Kidney (tissue), 14 donors: Measurements from ENCODE around the gene LRP2BP. TPM values are rescaled to one million over a fixed set of nuclear protein-coding genes. Genes with fewer than 3 reads are reported as not detected.
"Not testable (repeated sequence)": the region's sequence is repeated elsewhere in the genome, so short reads cannot be mapped to it uniquely, and the experiment has no call there.

Experiments
- DNase-seq, 5 donors: peaks; one replicate each; pipeline ENCODE4 v3.0.0-alpha.2; 2013 to 2020
- FAIRE-seq: peaks from 2 replicates; lab custom pipeline; 2012; peaks lifted over from hg19 to GRCh38; lab: Jason Lieb, UNC
- H3K27ac ChIP-seq, 2 donors: one replicate each; pipeline ENCODE4 v1.7.0; 2013; ENCODE audit warnings: low read depth in 2 of 2, low read length in 2 of 2, inconsistent platforms in 1 of 2
- H3K27me3 ChIP-seq: one replicate; pipeline ENCODE4 v1.7.1; 2013; ENCODE audit warnings: low read length, inconsistent platforms; ENCODE audit not compliant: control insufficient read depth, insufficient read depth
- H3K36me3 ChIP-seq, 3 donors: one replicate each; pipeline versions ENCODE4 v1.7.0 to v1.7.1; 2013; ENCODE audit warnings: low read length in 3 of 3, control low read depth in 1 of 3, inconsistent platforms in 1 of 3; ENCODE audit not compliant: insufficient read depth in 3 of 3, control insufficient read depth in 2 of 3
- H3K4me1 ChIP-seq, 3 donors: one replicate each; pipeline versions ENCODE4 v1.7.0 to v1.7.1; 2013; ENCODE audit warnings: low read length in 3 of 3, inconsistent platforms in 1 of 3, low read depth in 1 of 3; ENCODE audit not compliant: control insufficient read depth in 2 of 3, insufficient read depth in 2 of 3
- H3K4me3 ChIP-seq, 3 donors: one replicate each; pipeline versions ENCODE4 v1.7.0 to v1.8.1; 2013; ENCODE audit warnings: low read length in 3 of 3, control low read depth in 1 of 3, inconsistent platforms in 1 of 3
- H3K9ac ChIP-seq, 3 donors: one replicate each; pipeline versions ENCODE4 v1.7.0 to v1.7.1; 2013; ENCODE audit warnings: low read length in 3 of 3, control low read depth in 1 of 3, inconsistent platforms in 1 of 3
- H3K9me3 ChIP-seq, 3 donors: one replicate each; pipeline versions ENCODE4 v1.7.0 to v1.7.1; 2013; ENCODE audit warnings: low read length in 3 of 3, control low read depth in 1 of 3, inconsistent platforms in 1 of 3; ENCODE audit not compliant: control insufficient read depth in 2 of 3, insufficient read depth in 1 of 3
- CTCF ChIP-seq: IDR thresholded peaks from 3 replicates; pipeline ENCODE4 v1.5.1; 2012; ENCODE audit warnings: mild to moderate bottlenecking, moderate library complexity, borderline replicate concordance; ENCODE audit not compliant: insufficient read depth; ENCODE audit errors: extremely low read depth
- intact Hi-C: fragments of 100-400 bp; cut with DNase I; formaldehyde crosslinking; loops from one replicate; pipeline ENCODE4 v1.11.1; 2022
- polyA plus RNA-seq: library from polyadenylated mRNA; stranded (reverse); fragments of 350-450 nt; fragmentation: Illumina TruSeq; extraction: RNeasy Lipid Tissue Mini Kit (QIAGEN cat#74804); gene quantifications from one replicate; pipeline ENCODE4 v1.2.3, GENCODE V29; 2014; ENCODE audit warnings: low read depth, low replicate concordance; ENCODE audit not compliant: insufficient read depth
- total RNA-seq: library from RNA; stranded (reverse); fragmentation: NEBNext Ultra II Directional; extraction: Animal tissue kit (Norgen Biotek cat#: 25700); gene quantifications from one replicate; pipeline ENCODE4 v1.2.1, GENCODE V29; 2021
- donor health status: control.
- donor health status: control.
- donor health status: control.
- donor health status: control.
- donor health status: control.
- donor health status: DM: yes; HTN: yes; CAD: no.
- donor health status: Normal renal cell carcinoma (clear cell type).

LRP2BP gene
- total and polyA plus RNA-seq, 2 donors from 2014 or later: 0.99 to 1.9 TPM

- no peak for TF ChIP-seq CTCF
- H3K36me3 ChIP-seq: no peaks in the 10 kb centered on the region
Observed at GRCh38 chr4:185332575-185333464, 62.9 kb downstream of the LRP2BP start.

GRCh38 chr4:185329879-185330510 is 65.7 kb downstream of the LRP2BP start:
- H3K4me3 ChIP-seq, H3K27me3 ChIP-seq, H3K9me3 ChIP-seq, FAIRE-seq, H3K4me1 ChIP-seq, H3K9ac ChIP-seq, intact Hi-C loops, DNase-seq, H3K27ac ChIP-seq, H3K36me3 ChIP-seq: not testable (repeated sequence)

More at GRCh38 chr4:185332575-185333464, 62.9 kb downstream of the LRP2BP start:
- Histone ChIP-seq H3K4me3 (no peak overlapping the region), H3K9me3 (no peaks in the 10 kb centered on the region), H3K27ac (no peak overlapping the region), H3K9ac (no peak overlapping the region), H3K4me1 (no peaks in the 10 kb centered on the region), H3K27me3 (no peaks in the 10 kb centered on the region)
- FAIRE-seq: no peak
- intact Hi-C loops: no loop called here
- no peak for DNase-seq

- no peak for DNase-seq
- Histone ChIP-seq H3K9me3 (no peaks in the 10 kb centered on the region), H3K4me1 (no peaks in the 10 kb centered on the region), H3K9ac (no peak overlapping the region), H3K27ac (no peak overlapping the region), H3K4me3 (no peak overlapping the region), H3K36me3 (no peaks in the 10 kb centered on the region), H3K27me3 (no peaks in the 10 kb centered on the region)
- TF ChIP-seq CTCF: no peak
- intact Hi-C loops: no loop called here
- no peak for FAIRE-seq
Observed at GRCh38 chr4:185328586-185328985, 67.1 kb downstream of the LRP2BP start.

GRCh38 chr4:185325721-185326120 is 70.0 kb downstream of the LRP2BP start:
- H3K36me3 ChIP-seq, H3K27ac ChIP-seq, DNase-seq, FAIRE-seq, H3K4me3 ChIP-seq, H3K27me3 ChIP-seq, H3K9ac ChIP-seq, H3K4me1 ChIP-seq, H3K9me3 ChIP-seq, intact Hi-C loops: not testable (repeated sequence)

- H3K27ac ChIP-seq, H3K4me3 ChIP-seq, FAIRE-seq, H3K9me3 ChIP-seq, H3K4me1 ChIP-seq, intact Hi-C loops, H3K27me3 ChIP-seq, H3K36me3 ChIP-seq, H3K9ac ChIP-seq: not testable (repeated sequence)
- DNase-seq: peak in 1 of 5 donors; percentile 19
Observed at GRCh38 chr4:185324361-185324760, 71.4 kb downstream of the LRP2BP start.
